Renal pelvis (tissue), 12 donors: ENCODE measurements around the gene CYTH3. TPM values are rescaled to one million over a fixed set of nuclear protein-coding genes. Genes with fewer than 3 reads are reported as not detected.
"Not testable (repeated sequence)": the region's sequence is repeated elsewhere in the genome, so short reads cannot be mapped to it uniquely, and the experiment has no call there.

ENCODE experiments used
- DNase-seq: peaks from one replicate; pipeline ENCODE4 v3.0.0-alpha.2; 2013
- long read RNA-seq, 16 experiments: transcript quantifications; one replicate each; lab custom pipeline, GENCODE V29; 2026
- polyA plus RNA-seq, 3 donors: library from polyadenylated mRNA; unstranded; fragments of 120-200 nt; gene quantifications; one replicate each; pipeline ENCODE4 v1.2.1, GENCODE V29; 2013; ENCODE audit not compliant: insufficient read length in 3 of 3

Gene CYTH3, protein sequence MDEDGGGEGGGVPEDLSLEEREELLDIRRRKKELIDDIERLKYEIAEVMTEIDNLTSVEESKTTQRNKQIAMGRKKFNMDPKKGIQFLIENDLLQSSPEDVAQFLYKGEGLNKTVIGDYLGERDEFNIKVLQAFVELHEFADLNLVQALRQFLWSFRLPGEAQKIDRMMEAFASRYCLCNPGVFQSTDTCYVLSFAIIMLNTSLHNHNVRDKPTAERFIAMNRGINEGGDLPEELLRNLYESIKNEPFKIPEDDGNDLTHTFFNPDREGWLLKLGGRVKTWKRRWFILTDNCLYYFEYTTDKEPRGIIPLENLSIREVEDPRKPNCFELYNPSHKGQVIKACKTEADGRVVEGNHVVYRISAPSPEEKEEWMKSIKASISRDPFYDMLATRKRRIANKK
- polyA plus RNA-seq = 10 to 100 TPM; 31.9 to 39.5 (median 35.6) TPM
- long read RNA-seq, donor 1, full-length matches to known transcripts = 4 of 4 reads
- long read RNA-seq, donor 1, partial matches to known transcripts = 0 of 4 reads
- long read RNA-seq, donor 1, other reads (novel, unspliced or antisense) = 0 of 4 reads
- long read RNA-seq, donor 2, full-length matches to known transcripts = 8 of 14 reads
- long read RNA-seq, donor 2, partial matches to known transcripts = 6 of 14 reads
- long read RNA-seq, donor 2, other reads (novel, unspliced or antisense) = 0 of 14 reads
- long read RNA-seq, donor 3, full-length matches to known transcripts = 10 of 10 reads
- long read RNA-seq, donor 3, partial matches to known transcripts = 0 of 10 reads
- long read RNA-seq, donor 3, other reads (novel, unspliced or antisense) = 0 of 10 reads
- long read RNA-seq, donor 4, full-length matches to known transcripts = 9 of 9 reads
- long read RNA-seq, donor 4, partial matches to known transcripts = 0 of 9 reads
- long read RNA-seq, donor 4, other reads (novel, unspliced or antisense) = 0 of 9 reads
- long read RNA-seq, donor 5, full-length matches to known transcripts = 9 of 9 reads
- long read RNA-seq, donor 5, partial matches to known transcripts = 0 of 9 reads
- long read RNA-seq, donor 5, other reads (novel, unspliced or antisense) = 0 of 9 reads
- long read RNA-seq, donor 6, full-length matches to known transcripts = 9 of 14 reads
- long read RNA-seq, donor 6, partial matches to known transcripts = 5 of 14 reads
- long read RNA-seq, donor 6, other reads (novel, unspliced or antisense) = 0 of 14 reads
- long read RNA-seq, donor 7, full-length matches to known transcripts = 18 of 23 reads
- long read RNA-seq, donor 7, partial matches to known transcripts = 5 of 23 reads
- long read RNA-seq, donor 7, other reads (novel, unspliced or antisense) = 0 of 23 reads
- long read RNA-seq, donor 8, full-length matches to known transcripts = 11 of 11 reads
- long read RNA-seq, donor 8, partial matches to known transcripts = 0 of 11 reads
- long read RNA-seq, donor 8, other reads (novel, unspliced or antisense) = 0 of 11 reads
- long read RNA-seq, donor 9, full-length matches to known transcripts = 14 of 20 reads
- long read RNA-seq, donor 9, partial matches to known transcripts = 6 of 20 reads
- long read RNA-seq, donor 9, other reads (novel, unspliced or antisense) = 0 of 20 reads
- long read RNA-seq, donor 10, full-length matches to known transcripts = 9 of 9 reads
- long read RNA-seq, donor 10, partial matches to known transcripts = 0 of 9 reads
- long read RNA-seq, donor 10, other reads (novel, unspliced or antisense) = 0 of 9 reads
- long read RNA-seq, donor 11, full-length matches to known transcripts = 6 of 6 reads
- long read RNA-seq, donor 11, partial matches to known transcripts = 0 of 6 reads
- long read RNA-seq, donor 11, other reads (novel, unspliced or antisense) = 0 of 6 reads
- long read RNA-seq, donor 12, full-length matches to known transcripts = 7 of 7 reads
- long read RNA-seq, donor 12, partial matches to known transcripts = 0 of 7 reads
- long read RNA-seq, donor 12, other reads (novel, unspliced or antisense) = 0 of 7 reads
- long read RNA-seq, donor 13, full-length matches to known transcripts = 2 of 2 reads
- long read RNA-seq, donor 13, partial matches to known transcripts = 0 of 2 reads
- long read RNA-seq, donor 13, other reads (novel, unspliced or antisense) = 0 of 2 reads
- long read RNA-seq, donor 14, full-length matches to known transcripts = 22 of 35 reads
- long read RNA-seq, donor 14, partial matches to known transcripts = 13 of 35 reads
- long read RNA-seq, donor 14, other reads (novel, unspliced or antisense) = 0 of 35 reads
- long read RNA-seq, donor 15, full-length matches to known transcripts = 15 of 20 reads
- long read RNA-seq, donor 15, partial matches to known transcripts = 5 of 20 reads
- long read RNA-seq, donor 15, other reads (novel, unspliced or antisense) = 0 of 20 reads
- long read RNA-seq, donor 16, full-length matches to known transcripts = 6 of 12 reads
- long read RNA-seq, donor 16, partial matches to known transcripts = 6 of 12 reads
- long read RNA-seq, donor 16, other reads (novel, unspliced or antisense) = 0 of 12 reads

DNA sequence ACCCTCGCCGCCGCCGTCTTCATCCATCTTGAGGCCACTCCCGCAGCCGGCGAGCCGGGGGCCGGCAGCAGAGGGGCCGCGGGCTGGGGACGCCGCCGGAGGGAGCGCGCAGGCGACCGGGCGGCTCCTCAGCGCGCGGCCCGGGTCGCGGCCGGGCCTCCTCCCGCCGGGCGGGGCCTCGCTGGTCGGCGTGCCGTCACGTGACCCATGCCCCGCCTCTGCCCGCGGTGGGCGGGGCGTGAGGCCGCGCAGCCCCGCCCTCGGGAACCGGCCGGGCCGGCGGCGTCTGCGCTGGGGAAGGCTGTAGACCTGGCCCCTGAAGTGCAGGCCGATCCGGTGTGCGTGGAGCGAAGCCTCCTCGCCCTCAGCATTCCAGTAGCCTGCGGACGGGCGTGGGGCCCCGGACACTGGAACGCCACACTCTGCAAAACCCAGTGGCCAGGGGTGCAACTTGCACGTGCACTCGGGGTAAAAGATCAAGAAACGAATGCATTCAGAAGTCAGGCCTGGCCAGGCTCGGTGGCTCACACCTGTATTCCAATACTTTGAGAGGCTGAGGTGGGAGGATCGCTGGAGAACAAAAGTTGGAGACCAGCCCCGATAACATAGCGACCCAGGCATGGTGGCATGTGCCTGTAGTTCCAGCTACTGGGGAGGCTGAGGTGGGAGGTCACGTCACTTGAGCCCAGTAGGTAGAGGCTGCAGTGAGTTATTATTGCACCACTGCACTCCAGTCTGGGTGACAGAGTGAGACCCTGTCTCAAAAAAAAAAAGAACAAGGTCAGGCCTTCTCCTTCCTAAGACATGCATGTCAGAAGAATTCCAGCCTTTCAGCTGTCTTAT, at the start of gene CYTH3:
Gene CYTH3, minus strand, starts transcription at position 144 of the 843 bp plus-strand sequence. Its CDS starts 117 bp downstream, at position 27.
- peak; percentile 82 for DNase-seq

DNA sequence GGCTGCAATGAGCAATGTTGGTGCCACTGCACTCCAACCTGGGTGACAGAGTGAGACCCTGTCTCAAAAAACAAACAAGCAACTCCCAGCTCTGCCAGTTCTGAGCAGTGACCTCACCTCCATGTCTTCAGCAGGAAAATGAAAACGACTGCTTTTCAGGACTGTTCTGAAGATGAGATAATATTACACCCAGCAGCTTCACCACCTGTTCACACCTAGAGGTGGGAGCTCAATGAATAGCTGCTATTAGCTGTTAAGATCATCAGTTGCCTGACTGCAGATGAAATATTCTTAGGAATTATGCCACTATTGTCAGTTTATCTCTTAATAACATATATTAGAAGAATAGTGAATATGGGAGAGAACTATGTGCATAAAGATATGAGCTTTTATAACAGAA, 48.4 kb upstream of the CYTH3 start:
- no peak for DNase-seq

DNA sequence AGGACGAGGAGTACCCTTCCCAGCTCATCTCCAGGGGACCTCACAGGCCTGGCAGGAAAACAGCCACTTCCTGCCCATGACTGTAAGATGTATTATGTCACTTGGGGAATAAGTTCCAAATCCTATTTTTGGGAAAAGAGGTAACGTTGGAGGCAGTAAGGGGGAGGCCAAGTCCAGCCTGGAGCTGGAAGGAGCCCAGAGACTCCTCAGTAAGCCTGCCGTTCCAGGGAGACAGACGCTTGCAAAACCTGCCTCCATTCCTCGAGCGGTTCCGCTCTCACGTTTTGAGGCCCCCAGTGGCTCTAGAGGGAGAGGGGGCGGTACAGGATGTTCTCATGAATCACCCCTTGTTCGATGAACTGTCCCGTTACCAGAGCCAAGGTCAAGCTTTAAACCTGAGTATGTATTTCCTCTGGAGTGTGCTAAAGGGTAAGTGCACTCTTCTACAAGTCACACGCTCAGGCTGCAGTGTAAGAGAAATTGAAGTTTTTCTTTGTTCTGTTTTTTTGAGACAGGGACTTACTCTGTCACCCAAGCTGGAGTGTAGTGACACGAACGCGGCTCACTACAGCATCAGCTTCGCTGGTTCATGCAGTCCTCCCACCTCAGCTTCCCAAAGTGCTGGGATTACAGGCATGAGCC, 45.5 kb upstream of the CYTH3 start:
- DNase-seq = peak; percentile 46

GRCh38 chr7:6316226-6316625, 43.8 kb upstream of the CYTH3 start:
- DNase-seq = no peak

DNA sequence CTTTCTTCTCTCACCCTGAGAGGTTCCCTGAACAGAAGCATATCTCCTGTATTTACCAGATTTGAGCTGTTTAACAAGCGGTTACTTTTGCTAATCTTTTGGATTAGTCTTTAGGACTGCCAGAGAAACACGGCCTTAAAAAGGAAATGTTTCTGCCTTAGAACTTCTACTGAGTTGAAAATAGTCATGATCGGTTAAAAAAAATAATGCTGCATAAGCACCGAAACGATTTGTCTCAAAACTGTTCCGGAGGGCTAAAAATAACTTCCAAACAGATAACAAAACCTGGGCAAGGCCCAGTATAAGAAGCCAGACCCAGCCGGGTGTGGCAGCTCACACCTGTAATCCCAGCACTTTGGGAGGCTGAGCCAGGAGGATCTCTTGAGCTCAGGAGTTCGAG, 43.3 kb upstream of the CYTH3 start:
- no peak for DNase-seq

DNA sequence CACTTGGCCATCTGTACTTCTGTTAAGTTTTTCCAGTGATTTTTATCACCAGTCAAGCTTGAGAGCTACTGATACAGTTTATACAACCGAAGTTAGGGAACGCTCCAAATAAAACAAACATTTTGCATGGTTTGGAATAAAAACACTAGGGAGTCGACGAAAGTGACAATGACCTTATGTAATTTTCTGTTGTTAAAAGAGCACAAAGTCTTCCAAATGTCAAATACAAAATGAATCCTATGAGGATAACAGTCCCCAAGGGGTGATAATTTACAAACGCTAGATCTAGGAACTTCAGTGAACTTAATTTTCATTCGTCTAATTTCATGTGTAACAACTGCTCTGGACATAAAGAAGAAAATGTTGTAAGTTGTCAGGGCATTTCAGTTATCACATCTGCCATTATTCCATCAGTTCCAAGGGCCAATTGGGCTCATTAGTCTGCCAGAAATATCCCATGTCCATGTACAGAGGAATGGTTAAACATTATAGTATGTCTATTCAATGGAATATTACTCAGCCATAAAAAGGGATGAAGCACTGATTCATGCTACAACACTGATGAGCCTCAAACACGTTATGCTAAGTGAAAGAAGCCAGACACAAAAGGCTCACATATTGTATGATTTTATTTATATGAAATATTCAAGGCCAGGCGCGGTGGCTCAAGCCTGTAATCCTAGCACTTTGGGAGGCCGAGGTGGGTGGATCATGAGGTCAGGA, 38.0 kb upstream of the CYTH3 start:
- DNase-seq = peak; percentile 56

DNA sequence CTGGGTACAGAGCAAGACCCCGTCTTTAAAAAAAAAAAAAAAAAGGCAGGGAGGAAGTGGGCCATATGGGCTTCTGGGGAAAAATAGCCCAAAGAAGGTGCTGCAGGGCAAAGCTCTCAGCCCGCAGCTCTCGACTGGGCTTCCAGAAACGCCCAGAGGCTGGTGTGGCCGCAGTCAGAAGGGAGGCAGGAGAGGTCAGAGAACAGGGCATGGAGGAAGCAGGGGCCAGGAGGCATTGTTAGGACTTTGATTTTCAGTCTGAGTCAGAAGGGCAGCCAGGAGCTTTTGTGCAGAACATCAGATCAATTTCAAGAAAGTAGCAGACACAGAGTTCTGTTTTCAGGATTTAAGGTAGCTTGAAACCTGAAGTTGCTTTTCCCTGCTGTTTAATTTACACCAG, 35.3 kb upstream of the CYTH3 start:
- DNase-seq = no peak

GRCh38 chr7:6306471-6306870, 34.0 kb upstream of the CYTH3 start:
- DNase-seq = no peak

GRCh38 chr7:6305330-6305729, 32.9 kb upstream of the CYTH3 start:
- DNase-seq = no peak

DNA sequence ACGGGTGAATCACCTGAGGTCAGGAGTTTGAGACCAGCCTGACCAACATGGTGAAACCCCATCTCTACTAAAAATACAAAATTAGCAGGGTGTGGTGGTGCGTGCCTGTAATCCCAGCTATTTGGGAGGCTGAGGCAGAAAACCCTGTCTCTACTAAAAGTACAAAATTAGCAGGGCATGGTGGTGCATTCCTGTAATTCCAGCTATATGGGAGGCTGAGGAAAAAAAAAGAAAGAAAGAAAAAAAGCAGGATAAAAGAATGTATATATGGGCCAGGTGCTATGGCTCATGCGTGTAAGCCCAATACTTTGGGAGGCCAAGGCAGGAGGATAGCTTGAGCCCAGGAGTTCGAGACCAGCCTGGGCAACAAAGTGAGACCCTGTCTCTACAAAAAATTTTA, 29.0 kb upstream of the CYTH3 start:
- DNase-seq = not testable (repeated sequence)

- DNase-seq = no peak
These were observed 27.4 kb upstream of the CYTH3 start for GRCh38 chr7:6299774-6300173.

- no peak for DNase-seq
These were observed 22.4 kb upstream of the CYTH3 start for GRCh38 chr7:6294839-6295238.

GRCh38 chr7:6293202-6293601, 20.8 kb upstream of the CYTH3 start:
- no peak for DNase-seq

DNA sequence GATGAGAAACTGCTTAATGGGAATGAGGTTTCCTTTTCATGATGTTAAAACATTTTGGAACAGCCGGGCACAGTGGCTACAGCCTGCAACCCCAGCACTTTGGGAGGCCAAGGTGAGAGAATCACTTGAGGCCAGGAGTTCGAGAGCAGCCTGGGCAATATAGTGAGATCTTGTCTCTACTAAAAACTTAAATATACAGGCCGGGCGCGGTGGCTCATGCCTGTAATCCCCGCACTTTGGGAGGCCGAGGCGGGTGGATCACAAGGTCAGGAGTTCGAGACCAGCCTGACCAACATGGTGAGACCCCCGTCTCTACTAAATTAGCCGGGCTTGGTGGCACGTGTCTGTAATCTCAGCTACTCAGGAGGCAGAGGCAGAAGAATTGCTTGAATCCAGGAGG, 19.5 kb upstream of the CYTH3 start:
- not testable (repeated sequence) for DNase-seq

DNA sequence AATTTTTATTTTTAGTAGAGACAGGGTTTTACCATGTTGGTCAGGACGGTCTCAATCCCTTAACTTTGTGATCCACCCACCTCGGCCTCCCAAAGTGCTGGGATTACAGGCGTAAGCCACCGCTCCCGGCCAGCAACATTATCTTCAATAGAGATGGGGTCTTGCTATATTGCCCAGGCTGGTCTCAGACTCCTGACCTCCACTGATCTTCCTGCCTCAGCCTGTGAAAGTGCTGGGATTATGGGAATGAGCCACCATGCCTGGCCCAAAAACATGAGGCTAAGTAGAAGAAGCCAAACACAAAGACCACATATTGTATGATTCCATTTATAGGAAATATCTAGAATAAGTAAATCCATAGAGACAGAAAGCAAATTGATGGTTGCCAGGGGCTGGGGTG, 19.1 kb upstream of the CYTH3 start:
- DNase-seq = no peak

GRCh38 chr7:6290319-6290741, 17.9 kb upstream of the CYTH3 start:
- DNase-seq = no peak

DNA sequence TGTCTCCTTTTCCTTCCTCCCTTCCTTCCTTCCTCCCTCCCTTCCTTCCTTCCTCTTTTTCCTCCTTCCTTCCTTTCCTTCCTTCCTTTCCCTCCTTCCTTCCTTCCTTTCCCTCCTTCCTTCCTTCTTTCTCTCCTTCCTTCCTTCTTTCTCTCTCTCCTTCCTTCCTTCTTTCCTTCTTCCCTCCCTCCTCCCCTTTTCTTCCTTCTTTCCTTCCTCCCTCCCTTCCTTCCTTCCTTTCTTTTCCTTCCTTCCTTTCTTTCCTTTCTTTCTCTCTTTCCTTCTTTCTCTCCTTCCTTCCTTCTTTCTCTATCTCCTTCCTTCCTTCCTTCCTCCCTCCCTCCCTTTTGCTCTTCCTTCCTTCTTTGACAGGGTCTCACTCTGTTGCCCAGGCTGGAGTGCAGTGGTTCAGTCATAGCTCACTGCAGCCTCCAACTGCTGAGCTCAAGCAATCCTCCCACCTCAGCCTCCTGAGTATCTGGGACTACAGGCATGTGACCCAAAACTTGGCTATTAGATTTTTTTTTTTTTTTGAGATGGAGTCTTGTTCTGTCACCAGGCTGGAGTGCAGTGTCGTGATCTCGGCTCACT, 15.9 kb upstream of the CYTH3 start:
- no peak for DNase-seq
